Coronary artery (tissue), 2 donors: ENCODE measurements around the gene KERA.

Source experiments
- DNase-seq: peaks from one replicate; pipeline ENCODE4 v3.0.0-alpha.2; 2017; ENCODE audit warnings: low spot score
- H3K27ac ChIP-seq, 2 donors: fragments of 200-600 bp; sonication (generic); one replicate each; pipeline ENCODE4 v1.5.1; 2016 to 2019
- H3K4me3 ChIP-seq: fragments of 200-600 bp; sonication (generic); 2 replicates; pipeline ENCODE4 v1.5.1; 2016; ENCODE audit warnings: mild to moderate bottlenecking, moderate library complexity
- TF ChIP-seq, protein P1 (sequence below): fragments of 200-600 bp; sonication (generic); IDR thresholded peaks from one replicate; pipeline ENCODE4 v1.5.1; 2019; ENCODE audit warnings: antibody characterized with exemption

KERA gene

DNA sequence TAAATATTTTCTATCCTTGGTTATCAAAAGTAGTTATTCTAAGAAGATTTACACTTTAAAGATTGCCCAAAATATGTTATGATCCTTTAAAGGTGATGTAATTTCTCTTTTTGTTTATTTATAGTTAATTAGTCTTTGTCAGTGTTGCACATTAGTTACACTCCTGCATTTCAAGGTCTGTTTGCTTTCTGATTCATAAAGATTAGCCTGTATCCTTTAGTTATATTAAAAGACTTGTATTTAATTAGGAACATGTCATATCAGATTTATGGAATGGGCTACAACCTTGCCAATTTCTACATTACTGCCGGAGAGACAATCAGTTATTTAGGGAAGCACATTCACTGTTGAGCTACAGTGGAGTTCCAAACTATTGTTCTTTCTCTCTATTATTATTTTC is 56.5 kb downstream of the KERA start:
- no peak overlapping the region for H3K4me3 ChIP-seq

More for the DNA sequence above, 56.5 kb downstream of the KERA start:
- DNase-seq, result no peak
- TF ChIP-seq, protein P1, sequence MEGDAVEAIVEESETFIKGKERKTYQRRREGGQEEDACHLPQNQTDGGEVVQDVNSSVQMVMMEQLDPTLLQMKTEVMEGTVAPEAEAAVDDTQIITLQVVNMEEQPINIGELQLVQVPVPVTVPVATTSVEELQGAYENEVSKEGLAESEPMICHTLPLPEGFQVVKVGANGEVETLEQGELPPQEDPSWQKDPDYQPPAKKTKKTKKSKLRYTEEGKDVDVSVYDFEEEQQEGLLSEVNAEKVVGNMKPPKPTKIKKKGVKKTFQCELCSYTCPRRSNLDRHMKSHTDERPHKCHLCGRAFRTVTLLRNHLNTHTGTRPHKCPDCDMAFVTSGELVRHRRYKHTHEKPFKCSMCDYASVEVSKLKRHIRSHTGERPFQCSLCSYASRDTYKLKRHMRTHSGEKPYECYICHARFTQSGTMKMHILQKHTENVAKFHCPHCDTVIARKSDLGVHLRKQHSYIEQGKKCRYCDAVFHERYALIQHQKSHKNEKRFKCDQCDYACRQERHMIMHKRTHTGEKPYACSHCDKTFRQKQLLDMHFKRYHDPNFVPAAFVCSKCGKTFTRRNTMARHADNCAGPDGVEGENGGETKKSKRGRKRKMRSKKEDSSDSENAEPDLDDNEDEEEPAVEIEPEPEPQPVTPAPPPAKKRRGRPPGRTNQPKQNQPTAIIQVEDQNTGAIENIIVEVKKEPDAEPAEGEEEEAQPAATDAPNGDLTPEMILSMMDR, result no peak
- no peak overlapping the region for H3K27ac ChIP-seq
